Measurements from ENCODE around the gene DNAH8. TPM values are rescaled to one million over a fixed set of nuclear protein-coding genes. Genes with fewer than 3 reads are reported as not detected.
A peak's percentile ranks its signal among the peaks of the same experiment; 100 is the strongest.
"Not testable (repeated sequence)": the region's sequence is repeated elsewhere in the genome, so short reads cannot be mapped to it uniquely, and the experiment has no call there.

The DNAH8 gene
- total RNA-seq, 1 donor from 2014 or later, result 0.05 TPM

DNA sequence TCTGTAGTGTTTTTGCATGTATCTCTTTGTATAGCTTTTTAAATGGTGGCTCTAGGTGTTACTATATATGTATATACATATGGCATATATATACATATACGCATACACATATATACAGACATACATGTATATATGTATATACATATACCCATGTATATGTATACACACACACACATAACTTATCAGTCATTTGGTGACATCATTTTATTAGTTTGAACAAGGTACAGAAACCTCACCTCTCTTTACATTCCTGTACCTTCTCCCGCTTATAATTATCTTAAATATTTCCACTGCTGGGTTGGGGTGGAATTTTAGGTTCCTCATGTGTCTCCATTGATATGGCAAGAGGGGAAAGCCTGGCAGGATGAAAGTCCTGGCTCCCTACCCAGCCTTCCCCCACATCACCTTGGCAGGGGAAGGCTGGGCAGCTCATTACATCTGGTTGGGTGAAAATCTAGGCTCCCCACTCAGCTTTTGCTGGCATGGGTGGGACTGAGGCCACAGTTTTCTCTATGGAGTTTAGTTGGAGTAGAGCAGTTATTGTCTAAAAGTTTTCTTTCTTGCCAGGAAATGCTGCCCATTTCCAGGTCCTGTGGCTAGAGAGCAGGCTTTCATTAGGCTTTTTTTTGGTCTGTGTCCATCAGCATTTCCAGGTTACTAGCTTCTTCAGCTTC, 19.7 kb upstream of the DNAH8 start:
- Mint-ChIP-seq H3K36me3 (ENCODE audit: low read depth) (peaks cover 43% of the 10 kb centered on the region), H3K27ac (ENCODE audit: unreplicated experiment) (no peak overlapping the region), H3K4me3 (no peak overlapping the region), H3K27me3 (ENCODE audit: low read depth) (no peaks in the 10 kb centered on the region), H3K4me1 (peaks cover 20% of the 10 kb centered on the region), H3K9me3 (peaks cover 11% of the 10 kb centered on the region)
- TF ChIP-seq, protein P1, sequence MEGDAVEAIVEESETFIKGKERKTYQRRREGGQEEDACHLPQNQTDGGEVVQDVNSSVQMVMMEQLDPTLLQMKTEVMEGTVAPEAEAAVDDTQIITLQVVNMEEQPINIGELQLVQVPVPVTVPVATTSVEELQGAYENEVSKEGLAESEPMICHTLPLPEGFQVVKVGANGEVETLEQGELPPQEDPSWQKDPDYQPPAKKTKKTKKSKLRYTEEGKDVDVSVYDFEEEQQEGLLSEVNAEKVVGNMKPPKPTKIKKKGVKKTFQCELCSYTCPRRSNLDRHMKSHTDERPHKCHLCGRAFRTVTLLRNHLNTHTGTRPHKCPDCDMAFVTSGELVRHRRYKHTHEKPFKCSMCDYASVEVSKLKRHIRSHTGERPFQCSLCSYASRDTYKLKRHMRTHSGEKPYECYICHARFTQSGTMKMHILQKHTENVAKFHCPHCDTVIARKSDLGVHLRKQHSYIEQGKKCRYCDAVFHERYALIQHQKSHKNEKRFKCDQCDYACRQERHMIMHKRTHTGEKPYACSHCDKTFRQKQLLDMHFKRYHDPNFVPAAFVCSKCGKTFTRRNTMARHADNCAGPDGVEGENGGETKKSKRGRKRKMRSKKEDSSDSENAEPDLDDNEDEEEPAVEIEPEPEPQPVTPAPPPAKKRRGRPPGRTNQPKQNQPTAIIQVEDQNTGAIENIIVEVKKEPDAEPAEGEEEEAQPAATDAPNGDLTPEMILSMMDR (conservative IDR thresholded peaks at IDR 0.05), result no peak
- DNase-seq (ENCODE audit: low read depth, low spot score), result no peak

DNA sequence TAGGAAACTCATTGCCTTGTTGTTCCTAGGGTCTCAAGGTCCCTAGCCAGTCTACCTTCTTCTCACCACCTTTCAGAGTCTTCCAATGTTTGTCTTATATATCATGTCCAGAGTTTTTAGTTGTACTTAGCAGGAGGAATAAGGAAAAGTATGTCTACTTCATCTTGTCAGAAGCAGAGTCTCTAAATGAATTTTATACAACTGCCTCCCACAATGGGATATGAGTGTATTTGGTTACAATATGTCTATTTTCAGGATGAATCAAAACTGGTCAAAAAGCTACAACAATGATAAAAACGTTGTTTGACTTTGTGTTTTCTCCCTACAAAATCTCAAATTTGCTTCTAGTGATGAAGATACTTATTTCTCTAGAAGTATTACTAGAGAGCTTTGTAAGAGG, 19.2 kb upstream of the DNAH8 start:
- H3K27me3 Mint-ChIP-seq (ENCODE audit: low read depth), result no peaks in the 10 kb centered on the region
- H3K27ac Mint-ChIP-seq (ENCODE audit: unreplicated experiment), result no peak overlapping the region
- no peak for DNase-seq (ENCODE audit: low read depth, low spot score)
- peaks cover 12% of the 10 kb centered on the region for H3K9me3 Mint-ChIP-seq
- H3K4me3 Mint-ChIP-seq, result no peak overlapping the region
- H3K36me3 Mint-ChIP-seq (ENCODE audit: low read depth), result peaks cover 47% of the 10 kb centered on the region
- TF ChIP-seq, protein P1 (conservative IDR thresholded peaks at IDR 0.05), result no peak
- peaks cover 19% of the 10 kb centered on the region for H3K4me1 Mint-ChIP-seq

DNA sequence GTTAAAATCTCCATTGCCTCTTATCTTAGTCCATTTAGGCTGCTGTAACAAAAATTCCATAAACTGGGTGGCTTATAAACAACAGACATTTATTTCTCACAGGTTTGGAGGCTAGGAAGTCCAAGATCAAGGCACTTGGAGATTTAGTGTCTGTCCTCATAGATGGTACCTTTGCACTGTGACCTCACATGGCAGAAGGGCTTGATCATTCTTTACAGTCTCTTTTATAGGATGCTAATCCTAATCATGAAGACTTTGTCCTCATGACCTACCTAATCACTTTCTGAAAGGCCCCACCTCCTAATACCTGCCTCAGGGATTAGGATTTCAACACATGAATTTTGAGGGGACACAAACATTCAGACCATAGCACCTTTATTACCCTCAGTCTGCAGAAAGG, 18.8 kb upstream of the DNAH8 start:
- Mint-ChIP-seq H3K9me3 (peaks cover 12% of the 10 kb centered on the region), H3K27ac (ENCODE audit: unreplicated experiment) (no peak overlapping the region), H3K4me1 (peaks cover 19% of the 10 kb centered on the region), H3K27me3 (ENCODE audit: low read depth) (no peaks in the 10 kb centered on the region), H3K4me3 (no peak overlapping the region), H3K36me3 (ENCODE audit: low read depth) (peaks cover 48% of the 10 kb centered on the region)
- TF ChIP-seq, protein P1 (conservative IDR thresholded peaks at IDR 0.05), result no peak
- no peak for DNase-seq (ENCODE audit: low read depth, low spot score)

DNA sequence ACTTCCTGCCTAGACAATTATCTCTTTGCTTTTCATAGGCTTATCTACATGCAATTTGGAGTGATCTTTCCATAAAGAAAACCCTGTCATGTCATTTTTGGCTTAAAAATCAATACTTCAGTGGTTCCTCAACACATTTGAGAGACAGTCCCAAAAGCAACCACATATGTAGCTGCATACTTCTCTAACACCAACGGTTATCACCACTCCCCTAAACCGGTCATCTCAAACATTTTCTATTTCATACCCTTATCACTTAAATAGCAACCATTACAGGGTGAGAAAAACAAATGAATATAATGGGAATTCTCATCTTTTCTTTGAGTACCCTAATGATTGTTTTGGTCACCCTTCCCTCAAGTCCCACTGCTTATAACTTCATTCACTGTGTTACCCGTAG, 17.3 kb upstream of the DNAH8 start:
- no peak for DNase-seq (ENCODE audit: low read depth, low spot score)
- Mint-ChIP-seq H3K27me3 (ENCODE audit: low read depth) (no peaks in the 10 kb centered on the region), H3K27ac (ENCODE audit: unreplicated experiment) (no peak overlapping the region), H3K9me3 (peaks cover 14% of the 10 kb centered on the region), H3K4me3 (no peak overlapping the region), H3K36me3 (ENCODE audit: low read depth) (peaks cover 47% of the 10 kb centered on the region), H3K4me1 (peaks cover 31% of the 10 kb centered on the region)
- TF ChIP-seq, protein P1 (conservative IDR thresholded peaks at IDR 0.05), result no peak

DNA sequence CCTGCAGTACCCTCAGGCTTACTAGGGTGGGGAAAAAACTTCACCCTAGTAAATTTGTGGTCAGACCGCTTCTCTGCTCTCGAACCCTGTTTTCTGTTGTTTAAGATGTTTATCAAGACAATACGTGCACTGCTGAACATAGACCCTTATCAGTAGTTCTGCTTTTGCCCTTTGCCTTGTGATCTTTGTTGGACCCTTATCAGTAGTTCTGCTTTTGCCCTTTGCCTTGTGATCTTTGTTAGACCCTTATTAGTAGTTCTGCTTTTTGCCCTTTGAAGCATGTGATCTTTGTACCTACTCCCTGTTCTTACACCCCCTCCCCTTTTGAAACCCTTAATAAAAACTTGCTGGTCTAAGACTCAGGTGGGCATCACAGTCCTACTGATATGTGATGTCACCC, 15.4 kb upstream of the DNAH8 start:
- Mint-ChIP-seq H3K9me3 (peaks cover 14% of the 10 kb centered on the region), H3K4me1 (peaks cover 37% of the 10 kb centered on the region), H3K4me3 (peak overlapping the region; percentile 73), H3K36me3 (ENCODE audit: low read depth) (peaks cover 43% of the 10 kb centered on the region)
- H3K27me3 Mint-ChIP-seq (ENCODE audit: low read depth); DNase-seq (ENCODE audit: low read depth, low spot score); H3K27ac Mint-ChIP-seq (ENCODE audit: unreplicated experiment): not testable (repeated sequence)

DNA sequence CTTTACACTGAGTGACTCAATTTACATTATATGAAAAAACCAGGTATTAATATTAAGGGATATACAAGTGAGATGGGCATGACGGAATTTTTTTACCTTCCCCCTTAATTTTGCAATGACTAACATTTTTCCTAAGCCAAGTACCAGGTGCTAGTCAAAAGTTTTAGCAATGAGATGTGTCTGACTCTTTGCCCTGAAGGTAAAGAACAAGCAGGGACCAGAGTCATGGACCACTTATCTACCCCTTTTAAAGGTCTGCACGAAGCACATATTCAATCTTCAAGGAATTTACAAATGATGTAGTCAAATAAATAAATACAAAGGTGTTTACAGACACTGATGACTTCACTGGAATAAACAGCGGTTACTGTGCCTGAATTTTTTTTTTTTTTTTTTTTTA, 13.6 kb upstream of the DNAH8 start:
- DNase-seq (ENCODE audit: low read depth, low spot score), result no peak
- H3K27me3 Mint-ChIP-seq (ENCODE audit: low read depth), result no peaks in the 10 kb centered on the region
- H3K9me3 Mint-ChIP-seq, result peaks cover 14% of the 10 kb centered on the region
- H3K36me3 Mint-ChIP-seq (ENCODE audit: low read depth), result peaks cover 32% of the 10 kb centered on the region
- no peak overlapping the region for H3K27ac Mint-ChIP-seq (ENCODE audit: unreplicated experiment)
- H3K4me1 Mint-ChIP-seq, result peaks cover 37% of the 10 kb centered on the region
- H3K4me3 Mint-ChIP-seq, result peak overlapping the region; percentile 93
- TF ChIP-seq, protein P1 (conservative IDR thresholded peaks at IDR 0.05), result no peak
